GM19324 (cell line): ENCODE measurements around the gene SOX8.
"Not testable (repeated sequence)": the region's sequence is repeated elsewhere in the genome, so short reads cannot be mapped to it uniquely, and the experiment has no call there.

ENCODE experiments used
- ATAC-seq: cut with Tn5 transposase; IDR thresholded peaks from one replicate; pipeline ENCODE4 v1.9.1; 2021; ENCODE audit warnings: mild to moderate bottlenecking, moderate library complexity; ENCODE audit not compliant: unreplicated experiment, low FRiP score

Gene SOX8

GRCh38 chr16:981695-982144 lies at the start of gene SOX8:
TSS of gene SOX8 (plus strand) at chr16:981770. CDS start at chr16:981923, 153 bp downstream.
- ATAC-seq = no peak

GRCh38 chr16:932831-933330 lies 48.7 kb upstream of the SOX8 start:
- ATAC-seq = no peak

- ATAC-seq = no peak
Observed at GRCh38 chr16:933581-933980, 48.0 kb upstream of the SOX8 start.

GRCh38 chr16:934178-934577 lies 47.4 kb upstream of the SOX8 start:
- ATAC-seq = no peak

- ATAC-seq = no peak
Observed at GRCh38 chr16:935684-936083, 45.9 kb upstream of the SOX8 start.

GRCh38 chr16:937311-937710 lies 44.3 kb upstream of the SOX8 start:
- no peak for ATAC-seq

GRCh38 chr16:937723-938122 lies 43.8 kb upstream of the SOX8 start:
- no peak for ATAC-seq

GRCh38 chr16:938136-938535 lies 43.4 kb upstream of the SOX8 start:
- no peak for ATAC-seq

GRCh38 chr16:938752-939151 lies 42.8 kb upstream of the SOX8 start:
- ATAC-seq = no peak

- no peak for ATAC-seq
Observed at GRCh38 chr16:939311-939710, 42.3 kb upstream of the SOX8 start.

- no peak for ATAC-seq
Observed at GRCh38 chr16:939941-940340, 41.6 kb upstream of the SOX8 start.

GRCh38 chr16:942436-943060 lies 39.0 kb upstream of the SOX8 start:
- no peak for ATAC-seq

GRCh38 chr16:943971-944370 lies 37.6 kb upstream of the SOX8 start:
- no peak for ATAC-seq

- ATAC-seq = no peak
Observed at GRCh38 chr16:945271-946047, 36.1 kb upstream of the SOX8 start.

GRCh38 chr16:946048-946395 lies 35.5 kb upstream of the SOX8 start:
- ATAC-seq = no peak

GRCh38 chr16:947255-947921 lies 34.2 kb upstream of the SOX8 start:
- ATAC-seq = no peak

- not testable (repeated sequence) for ATAC-seq
Observed at GRCh38 chr16:947922-948303, 33.7 kb upstream of the SOX8 start.

- ATAC-seq = not testable (repeated sequence)
Observed at GRCh38 chr16:948767-949166, 32.8 kb upstream of the SOX8 start.

GRCh38 chr16:950733-951573 lies 30.6 kb upstream of the SOX8 start:
- not testable (repeated sequence) for ATAC-seq

- no peak for ATAC-seq
Observed at GRCh38 chr16:951660-952301, 29.8 kb upstream of the SOX8 start.
